ENCODE measurements around the gene CD38.

Gene CD38

GRCh38 chr4:15740764-15741404, 37.2 kb upstream of the CD38 start:
- Histone ChIP-seq H3K4me1 (ENCODE audit: insufficient read depth, low read length) (peaks cover 92% of the 10 kb centered on the region), H3K79me2 (ENCODE audit: insufficient read depth, low read length) (peaks cover 36% of the 10 kb centered on the region), H3K9me3 (ENCODE audit: insufficient read depth, low read length, severe bottlenecking) (peaks cover 9% of the 10 kb centered on the region), H3K9ac (ENCODE audit: low read depth, low read length) (no peak overlapping the region), H3K27me3 (ENCODE audit: insufficient read depth, low read length, poor library complexity) (no peaks in the 10 kb centered on the region), H2AFZ (ENCODE audit: low read depth, low read length) (no peak overlapping the region), H3K27ac (ENCODE audit: low read length) (peak overlapping the region; percentile 86), H3K4me3 (ENCODE audit: low read depth in 1 of 2, low read length in 2 of 2) (0 out of 4 replicates have a peak overlapping the region, but pooled peaks of 1 of the 2 experiments have one; percentile 12), H3K4me2 (ENCODE audit: insufficient read depth, low read length) (no peak overlapping the region), H4K20me1 (ENCODE audit: insufficient read depth, low read length) (no peaks in the 10 kb centered on the region), H3K36me3 (ENCODE audit: insufficient read depth, low read length) (no peaks in the 10 kb centered on the region)
- ATAC-seq (ENCODE audit: insufficient read depth, low read depth) (no peak), DNase-seq (no peak)
- no peak for TF ChIP-seq CTCF (IDR thresholded peaks at IDR 0.05; ENCODE audit: borderline replicate concordance, extremely low read depth, low read length, poor library complexity, severe bottlenecking)
- no peak for TF ChIP-seq EZH2 (IDR thresholded peaks at IDR 0.05; ENCODE audit: borderline replicate concordance, low read depth, low read length, severe bottlenecking)

GRCh38 chr4:15742083-15742582, 36.0 kb upstream of the CD38 start:
- peak; percentile 77 for ATAC-seq (ENCODE audit: insufficient read depth, low read depth)
- no peak for TF ChIP-seq CTCF (IDR thresholded peaks at IDR 0.05; ENCODE audit: borderline replicate concordance, extremely low read depth, low read length, poor library complexity, severe bottlenecking)
- no peak for TF ChIP-seq EZH2 (IDR thresholded peaks at IDR 0.05; ENCODE audit: borderline replicate concordance, low read depth, low read length, severe bottlenecking)

GRCh38 chr4:15742637-15743036, 35.5 kb upstream of the CD38 start:
- TF ChIP-seq CTCF (IDR thresholded peaks at IDR 0.05; ENCODE audit: borderline replicate concordance, extremely low read depth, low read length, poor library complexity, severe bottlenecking): no peak
- no peak for TF ChIP-seq EZH2 (IDR thresholded peaks at IDR 0.05; ENCODE audit: borderline replicate concordance, low read depth, low read length, severe bottlenecking)
- Histone ChIP-seq H3K27me3 (ENCODE audit: insufficient read depth, low read length, poor library complexity) (no peaks in the 10 kb centered on the region), H3K36me3 (ENCODE audit: insufficient read depth, low read length) (no peaks in the 10 kb centered on the region), H3K79me2 (ENCODE audit: insufficient read depth, low read length) (peaks cover 42% of the 10 kb centered on the region), H3K4me1 (ENCODE audit: insufficient read depth, low read length) (peaks cover 96% of the 10 kb centered on the region), H3K9me3 (ENCODE audit: insufficient read depth, low read length, severe bottlenecking) (peaks cover 19% of the 10 kb centered on the region), H3K9ac (ENCODE audit: low read depth, low read length) (peak overlapping the region; percentile 42), H4K20me1 (ENCODE audit: insufficient read depth, low read length) (no peaks in the 10 kb centered on the region), H3K4me3 (ENCODE audit: low read depth in 1 of 2, low read length in 2 of 2) (peak overlapping the region in 1 of 2 experiments; percentile 3; a peak in 1 of 4 replicates), H3K27ac (ENCODE audit: low read length) (peak overlapping the region; percentile 86), H3K4me2 (ENCODE audit: insufficient read depth, low read length) (peak overlapping the region; percentile 31), H2AFZ (ENCODE audit: low read depth, low read length) (no peak overlapping the region)
- ATAC-seq (ENCODE audit: insufficient read depth, low read depth) (peak; percentile 81), DNase-seq (peak; percentile 62)

More at GRCh38 chr4:15742083-15742582, 36.0 kb upstream of the CD38 start:
- peak overlapping the region in 1 of 2 experiments; percentile 3; a peak in 1 of 4 replicates for H3K4me3 ChIP-seq (ENCODE audit: low read depth in 1 of 2, low read length in 2 of 2)
- peak overlapping the region; percentile 31; the same call in 1 of the 2 replicates for H3K4me2 ChIP-seq (ENCODE audit: insufficient read depth, low read length)
- peaks cover 45% of the 10 kb centered on the region for H3K79me2 ChIP-seq (ENCODE audit: insufficient read depth, low read length)
- no peak overlapping the region for H2AFZ ChIP-seq (ENCODE audit: low read depth, low read length)
- peaks cover 99% of the 10 kb centered on the region for H3K4me1 ChIP-seq (ENCODE audit: insufficient read depth, low read length)
- no peaks in the 10 kb centered on the region for H3K36me3 ChIP-seq (ENCODE audit: insufficient read depth, low read length)
- peak; percentile 69 for DNase-seq
- H3K9me3 ChIP-seq (ENCODE audit: insufficient read depth, low read length, severe bottlenecking): peaks cover 19% of the 10 kb centered on the region
- H3K27ac ChIP-seq (ENCODE audit: low read length): peak overlapping the region; percentile 86
- no peaks in the 10 kb centered on the region for H3K27me3 ChIP-seq (ENCODE audit: insufficient read depth, low read length, poor library complexity)
- H3K9ac ChIP-seq (ENCODE audit: low read depth, low read length): peak overlapping the region; percentile 42; the same call in 1 of the 2 replicates
- H4K20me1 ChIP-seq (ENCODE audit: insufficient read depth, low read length): no peaks in the 10 kb centered on the region
